ENCODE results near the gene SUOX. TPM values are rescaled to one million over a fixed set of nuclear protein-coding genes. Genes with fewer than 3 reads are reported as not detected.
A peak's percentile ranks its signal among the peaks of the same experiment; 100 is the strongest.
"Not testable (repeated sequence)": the region's sequence is repeated elsewhere in the genome, so short reads cannot be mapped to it uniquely, and the experiment has no call there.

SUOX gene
- total RNA-seq, 4 donors from 2014 or later, result 16.5 to 38.9 (median 27.0) TPM

- H3K4me1 ChIP-seq, result no peaks in the 10 kb centered on the region
- TF ChIP-seq POLR2A (IDR thresholded peaks at IDR 0.05), result no peak
- TF ChIP-seq, protein P1, sequence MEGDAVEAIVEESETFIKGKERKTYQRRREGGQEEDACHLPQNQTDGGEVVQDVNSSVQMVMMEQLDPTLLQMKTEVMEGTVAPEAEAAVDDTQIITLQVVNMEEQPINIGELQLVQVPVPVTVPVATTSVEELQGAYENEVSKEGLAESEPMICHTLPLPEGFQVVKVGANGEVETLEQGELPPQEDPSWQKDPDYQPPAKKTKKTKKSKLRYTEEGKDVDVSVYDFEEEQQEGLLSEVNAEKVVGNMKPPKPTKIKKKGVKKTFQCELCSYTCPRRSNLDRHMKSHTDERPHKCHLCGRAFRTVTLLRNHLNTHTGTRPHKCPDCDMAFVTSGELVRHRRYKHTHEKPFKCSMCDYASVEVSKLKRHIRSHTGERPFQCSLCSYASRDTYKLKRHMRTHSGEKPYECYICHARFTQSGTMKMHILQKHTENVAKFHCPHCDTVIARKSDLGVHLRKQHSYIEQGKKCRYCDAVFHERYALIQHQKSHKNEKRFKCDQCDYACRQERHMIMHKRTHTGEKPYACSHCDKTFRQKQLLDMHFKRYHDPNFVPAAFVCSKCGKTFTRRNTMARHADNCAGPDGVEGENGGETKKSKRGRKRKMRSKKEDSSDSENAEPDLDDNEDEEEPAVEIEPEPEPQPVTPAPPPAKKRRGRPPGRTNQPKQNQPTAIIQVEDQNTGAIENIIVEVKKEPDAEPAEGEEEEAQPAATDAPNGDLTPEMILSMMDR (IDR thresholded peaks at IDR 0.05), result no peak
- no peaks in the 10 kb centered on the region for H3K27me3 ChIP-seq
- H3K4me3 ChIP-seq, result no peak overlapping the region
- peaks cover 0 to 87% (median 0%) of the 10 kb centered on the region in 3 donors for H3K36me3 ChIP-seq
- no peaks in the 10 kb centered on the region for H3K9me3 ChIP-seq
- no peak overlapping the region for H3K27ac ChIP-seq
- no peak for DNase-seq
Observed at GRCh38 chr12:55985341-55985740, 11.7 kb upstream of the SUOX start.

DNA sequence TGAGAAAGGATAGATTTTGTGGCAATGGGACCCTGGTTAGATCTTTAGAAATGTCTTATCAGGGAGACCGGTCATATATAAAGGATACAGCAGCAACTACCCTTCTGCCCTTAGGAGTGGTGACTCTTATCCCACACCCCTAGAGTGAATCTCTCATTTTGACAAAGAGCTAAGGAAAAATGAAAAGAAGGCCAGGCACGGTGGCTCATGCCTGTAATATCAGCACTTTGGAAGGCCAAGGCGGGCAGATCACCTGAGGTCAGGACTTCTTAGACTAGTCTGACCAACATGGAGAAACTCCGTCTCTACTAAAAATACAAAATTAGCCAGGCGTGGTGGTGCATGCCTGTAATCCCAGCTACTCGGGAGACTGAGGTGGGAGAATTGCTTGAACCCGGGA lies 11.1 kb upstream of the SUOX start:
- peaks cover 0 to 87% (median 0%) of the 10 kb centered on the region in 3 donors for H3K36me3 ChIP-seq
- H3K4me1 ChIP-seq, H3K27ac ChIP-seq, DNase-seq, H3K9me3 ChIP-seq, H3K27me3 ChIP-seq, H3K4me3 ChIP-seq: not testable (repeated sequence)

DNA sequence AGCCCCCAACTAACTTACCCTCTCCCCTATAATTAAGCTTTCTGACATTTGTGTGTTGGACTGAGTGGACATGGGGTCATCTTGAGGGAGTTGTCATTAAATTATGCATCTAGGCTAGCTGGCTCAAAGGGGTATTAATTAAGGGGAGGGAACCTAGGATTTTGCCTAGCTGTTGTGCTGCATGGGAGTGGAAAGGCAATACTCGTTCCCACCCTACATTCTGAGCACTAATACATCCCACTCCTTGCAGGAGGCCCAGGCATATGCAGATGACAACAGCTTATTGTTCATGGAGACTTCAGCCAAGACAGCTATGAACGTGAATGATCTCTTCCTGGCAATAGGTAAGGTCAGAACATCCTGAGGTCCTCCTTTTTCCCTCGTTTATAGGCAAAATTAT lies 6.0 kb upstream of the SUOX start:
- TF ChIP-seq POLR2A (IDR thresholded peaks at IDR 0.05), result no peak
- TF ChIP-seq, protein P1 (IDR thresholded peaks at IDR 0.05), result no peak
- DNase-seq, result no peak
- no peak overlapping the region for H3K4me3 ChIP-seq
- no peaks in the 10 kb centered on the region for H3K9me3 ChIP-seq
- no peaks in the 10 kb centered on the region for H3K27me3 ChIP-seq
- H3K36me3 ChIP-seq, result peaks cover 0 to 79% (median 0%) of the 10 kb centered on the region in 3 donors
- H3K27ac ChIP-seq, result no peak overlapping the region
- H3K4me1 ChIP-seq, result peaks cover 0 to 5% (median 0%) of the 10 kb centered on the region in 4 donors

GRCh38 chr12:55993230-55993853 lies 3.7 kb upstream of the SUOX start:
- Histone ChIP-seq H3K36me3 (peaks cover 0 to 58% (median 0%) of the 10 kb centered on the region in 3 donors), H3K9me3 (no peaks in the 10 kb centered on the region), H3K27ac (peak overlapping the region in 1 of 4 donors; percentile 16), H3K27me3 (no peaks in the 10 kb centered on the region), H3K4me3 (no peak overlapping the region), H3K4me1 (peaks cover 0 to 13% (median 0%) of the 10 kb centered on the region in 4 donors)
- no peak for DNase-seq
- TF ChIP-seq, protein P1 (IDR thresholded peaks at IDR 0.05), result no peak
- no peak for TF ChIP-seq POLR2A (IDR thresholded peaks at IDR 0.05)

- H3K27ac ChIP-seq, result peak overlapping the region in 1 of 4 donors; percentile 75
- no peak for DNase-seq
- peaks cover 0 to 37% (median 0%) of the 10 kb centered on the region in 3 donors for H3K36me3 ChIP-seq
Observed at GRCh38 chr12:55995366-55995765, 1.7 kb upstream of the SUOX start.

DNA sequence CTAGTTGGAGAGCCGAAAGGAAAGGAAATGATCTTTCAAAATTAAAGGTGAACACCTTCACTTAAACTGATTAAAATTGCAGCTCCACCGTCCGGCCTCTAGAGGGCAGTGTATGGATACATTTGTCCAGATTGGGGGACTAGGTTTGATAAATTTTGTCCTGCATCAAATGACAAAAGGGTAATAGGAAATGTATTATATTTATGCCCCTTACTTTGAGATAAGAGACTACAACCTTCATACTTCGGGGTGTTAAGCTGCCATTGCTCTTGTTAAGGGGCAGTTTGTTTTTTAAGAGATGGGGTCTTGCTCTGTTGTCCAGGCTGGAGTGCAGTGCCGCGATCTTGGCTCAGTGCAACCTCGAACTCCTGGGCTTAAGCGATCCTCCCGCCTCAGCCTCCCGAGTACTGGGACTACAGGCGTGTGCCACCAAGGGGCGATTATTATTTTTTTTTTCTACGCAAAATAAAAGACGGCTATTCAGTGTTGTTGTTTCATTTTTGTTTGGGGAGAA lies 818 bp upstream of the SUOX start:
- Histone ChIP-seq H3K4me1 (peaks cover 0 to 31% (median 0%) of the 10 kb centered on the region in 4 donors), H3K27me3 (no peaks in the 10 kb centered on the region), H3K36me3 (peaks cover 0 to 29% (median 0%) of the 10 kb centered on the region in 3 donors), H3K4me3 (peak overlapping the region; percentile 26 to 75 (median 58)), H3K27ac (peak overlapping the region; percentile 55 to 84 (median 72)), H3K9me3 (no peaks in the 10 kb centered on the region)
- DNase-seq, result peak in 2 of 3 donors; percentile 60 to 82
- no peak for TF ChIP-seq POLR2A (IDR thresholded peaks at IDR 0.05)
- TF ChIP-seq, protein P1 (IDR thresholded peaks at IDR 0.05), result peak; percentile 81 to 95 (median 92)

More at GRCh38 chr12:55995366-55995765, 1.7 kb upstream of the SUOX start:
- TF ChIP-seq POLR2A (IDR thresholded peaks at IDR 0.05), result no peak
- TF ChIP-seq, protein P1 (IDR thresholded peaks at IDR 0.05), result no peak
- Histone ChIP-seq H3K4me3 (no peak overlapping the region), H3K27me3 (no peaks in the 10 kb centered on the region), H3K9me3 (no peaks in the 10 kb centered on the region), H3K4me1 (peaks cover 0 to 25% (median 0%) of the 10 kb centered on the region in 4 donors)
